ENCODE data around the gene CLEC2A. TPM values are rescaled to one million over a fixed set of nuclear protein-coding genes. Genes with fewer than 3 reads are reported as not detected.
"Not testable (repeated sequence)": the region's sequence is repeated elsewhere in the genome, so short reads cannot be mapped to it uniquely, and the experiment has no call there.

CLEC2A gene
- polyA plus RNA-seq, 3 donors = not detected

DNA sequence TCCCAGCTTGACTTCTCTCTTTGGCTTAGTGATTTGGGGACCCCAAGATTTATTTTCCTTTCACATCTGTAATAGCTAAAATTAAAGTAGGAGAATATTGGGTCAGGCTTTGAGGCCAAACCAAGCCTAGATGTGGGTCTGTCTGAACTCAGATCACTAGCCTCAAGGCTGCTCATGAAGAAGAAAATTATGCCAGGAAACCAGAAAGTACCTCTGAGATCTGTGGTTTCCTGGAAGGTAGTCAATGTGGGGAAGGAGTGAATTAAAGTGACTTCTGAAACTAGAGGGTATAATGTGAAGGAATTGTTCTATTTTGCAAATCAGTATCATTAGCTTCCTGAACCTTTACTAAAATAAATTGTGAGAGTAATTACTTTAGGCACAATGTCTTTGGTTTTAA, 25.7 kb upstream of the CLEC2A start:
- Histone ChIP-seq H2AFZ (ENCODE audit: insufficient read depth, low read depth, low read length, poor library complexity, severe bottlenecking) (no peak overlapping the region), H3K79me2 (ENCODE audit: insufficient read depth, low read length) (peaks cover 16% of the 10 kb centered on the region), H3K27ac (ENCODE audit: low read depth in 1 of 2, low read length in 2 of 2) (peak overlapping the region in 1 of 2 donors; percentile 31), H3K4me1 (ENCODE audit: control insufficient read depth in 1 of 2, insufficient read depth in 2 of 2, low read length in 2 of 2) (peaks cover 43 to 65% of the 10 kb centered on the region in 2 donors), H3K9me3 (replicated peaks in 1 of 2; ENCODE audit: control insufficient read depth in 1 of 2, insufficient read depth in 1 of 2, low read length in 2 of 2) (no peaks in the 10 kb centered on the region), H3K36me3 (replicated peaks in 1 of 2; ENCODE audit: control insufficient read depth in 1 of 2, insufficient read depth in 2 of 2, low read length in 2 of 2) (no peaks in the 10 kb centered on the region), H3K4me3 (replicated peaks in 1 of 3; ENCODE audit: low read depth in 2 of 3, low read length in 3 of 3) (peak overlapping the region in 1 of 3 experiments; percentile 9), H3K9ac (ENCODE audit: insufficient read depth, low read length, poor library complexity, severe bottlenecking) (no peak overlapping the region), H3K4me2 (replicated peaks; ENCODE audit: extremely low read depth, low read length, poor library complexity, severe bottlenecking) (no peak overlapping the region), H3K27me3 (ENCODE audit: control insufficient read depth in 2 of 2, insufficient read depth in 2 of 2, low read length in 2 of 2) (no peaks in the 10 kb centered on the region), H4K20me1 (ENCODE audit: insufficient read depth, low read length) (no peaks in the 10 kb centered on the region)
- Mint-ChIP-seq H3K4me3 (no peak overlapping the region), H3K36me3 (no peaks in the 10 kb centered on the region), H3K27me3 (ENCODE audit: low read depth in 3 of 3) (no peaks in the 10 kb centered on the region), H3K4me1 (peaks cover 61% of the 10 kb centered on the region), H3K27ac (peak overlapping the region in 2 of 7 donors; percentile 28 to 78), H3K9me3 (no peaks in the 10 kb centered on the region)
- no peak for TF ChIP-seq CTCF (IDR thresholded peaks at IDR 0.05)
- no peak for DNase-seq
- intact Hi-C loops (cut with micrococcal nuclease) = no loop called here

GRCh38 chr12:9952954-9953729, 21.0 kb upstream of the CLEC2A start:
- H3K9ac ChIP-seq (ENCODE audit: insufficient read depth, low read length, poor library complexity, severe bottlenecking); H3K36me3 Mint-ChIP-seq; H3K36me3 ChIP-seq (replicated peaks in 1 of 2; ENCODE audit: control insufficient read depth in 1 of 2, insufficient read depth in 2 of 2, low read length in 2 of 2); H4K20me1 ChIP-seq (ENCODE audit: insufficient read depth, low read length); H3K9me3 ChIP-seq (replicated peaks in 1 of 2; ENCODE audit: control insufficient read depth in 1 of 2, insufficient read depth in 1 of 2, low read length in 2 of 2); H3K27me3 ChIP-seq (ENCODE audit: control insufficient read depth in 2 of 2, insufficient read depth in 2 of 2, low read length in 2 of 2); H3K4me3 ChIP-seq (replicated peaks in 1 of 3; ENCODE audit: low read depth in 2 of 3, low read length in 3 of 3); DNase-seq; intact Hi-C loops (cut with micrococcal nuclease); H3K79me2 ChIP-seq (ENCODE audit: insufficient read depth, low read length); H3K27me3 Mint-ChIP-seq (ENCODE audit: low read depth in 3 of 3); H3K4me2 ChIP-seq (replicated peaks; ENCODE audit: extremely low read depth, low read length, poor library complexity, severe bottlenecking); H3K4me3 Mint-ChIP-seq; H3K9me3 Mint-ChIP-seq; H2AFZ ChIP-seq (ENCODE audit: insufficient read depth, low read depth, low read length, poor library complexity, severe bottlenecking); H3K27ac ChIP-seq (ENCODE audit: low read depth in 1 of 2, low read length in 2 of 2); H3K27ac Mint-ChIP-seq: not testable (repeated sequence)
- WGBS (ENCODE audit: insufficient coverage) = no CpG with 5 or more reads among the region's 55 CpGs
- peaks cover 38 to 58% of the 10 kb centered on the region in 2 donors for H3K4me1 ChIP-seq (ENCODE audit: control insufficient read depth in 1 of 2, insufficient read depth in 2 of 2, low read length in 2 of 2)
- peaks cover 58% of the 10 kb centered on the region for H3K4me1 Mint-ChIP-seq
